DMS114 treated with DMSO at 0.1 percent for 48 hours (cell line): ENCODE data around the gene ARAP2.

Source experiments
- DNase-seq: peaks from one replicate; lab custom pipeline; 2025; ENCODE audit not compliant: unreplicated experiment; lab: John Stamatoyannopoulos, UW

ARAP2 gene

DNA sequence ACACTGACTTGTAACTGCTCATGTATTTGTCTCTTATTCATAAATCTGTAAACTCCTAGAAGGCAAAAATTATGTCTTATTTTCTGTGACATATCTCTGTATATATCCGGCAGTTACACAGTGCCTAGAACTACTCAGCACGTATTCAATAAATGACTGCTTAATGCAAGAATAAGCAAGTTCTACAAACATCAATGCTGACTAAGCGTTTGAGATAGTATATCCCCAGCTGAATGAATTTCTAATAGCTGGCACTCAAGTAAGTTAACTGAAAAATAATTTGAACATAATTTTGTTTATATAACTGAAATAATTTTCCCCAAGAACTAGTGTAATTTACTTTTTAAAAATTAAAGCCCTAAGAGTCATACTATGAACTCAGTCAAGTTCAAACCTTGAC, 113.7 kb downstream of the ARAP2 start:
- no peak for DNase-seq

DNA sequence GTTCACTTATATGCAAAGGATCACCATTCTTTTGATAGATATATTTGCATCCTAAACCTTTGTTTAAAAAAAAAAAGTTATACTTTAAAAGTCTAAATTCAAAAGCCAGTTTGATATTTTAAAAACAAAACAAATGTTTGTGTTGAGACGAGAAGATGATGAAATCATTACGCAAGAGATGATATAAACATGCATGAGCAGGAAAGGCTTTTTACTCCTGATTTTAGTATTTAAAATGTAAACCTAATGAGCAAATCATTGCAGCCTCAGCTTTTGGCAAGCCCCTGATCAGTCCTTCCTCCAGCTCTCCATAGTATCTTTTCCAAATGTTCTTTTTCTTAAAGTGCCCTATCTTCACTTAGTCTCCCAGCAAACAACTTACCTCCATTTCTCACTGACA, 115.6 kb downstream of the ARAP2 start:
- DNase-seq = no peak

- DNase-seq = no peak
Measured at GRCh38 chr4:36123906-36124305, 120.4 kb downstream of the ARAP2 start.

DNA sequence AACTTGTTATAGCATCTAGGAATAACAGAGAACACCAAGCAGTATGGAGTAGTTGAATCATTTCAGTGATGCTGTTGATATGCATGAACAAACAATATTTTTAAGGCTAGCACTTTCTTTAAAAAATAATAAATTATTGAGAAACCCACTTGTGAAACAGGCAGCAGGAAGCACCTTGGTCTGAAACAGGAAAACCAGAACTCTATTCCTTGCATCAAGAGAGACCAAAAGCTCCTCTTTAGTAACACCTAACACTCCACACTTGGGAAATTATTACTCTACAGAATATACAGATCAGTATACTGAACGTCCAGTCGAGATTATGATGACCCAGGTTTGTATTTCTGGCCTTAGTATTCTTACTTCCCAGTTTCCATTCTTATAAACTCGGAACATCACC, 129.0 kb downstream of the ARAP2 start:
- no peak for DNase-seq

DNA sequence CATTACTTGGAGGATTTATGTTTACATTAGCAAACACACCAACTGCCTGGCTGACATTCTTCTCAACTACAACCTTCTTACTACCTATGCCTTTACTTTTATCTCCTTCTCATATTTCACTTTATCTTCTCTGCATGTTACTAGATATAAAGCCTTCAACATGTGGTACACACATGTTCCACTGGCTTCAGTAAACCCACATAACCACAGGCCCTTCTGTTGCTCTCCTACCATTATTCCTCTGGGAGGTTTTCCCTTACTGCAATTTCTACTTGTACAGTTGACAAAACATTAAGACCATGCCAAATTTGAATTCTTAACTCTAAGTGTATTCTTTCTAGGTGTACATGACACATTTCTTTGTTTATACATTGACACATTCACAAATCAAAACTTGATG, 133.1 kb downstream of the ARAP2 start:
- no peak for DNase-seq

GRCh38 chr4:36099509-36099908, 144.8 kb downstream of the ARAP2 start:
- DNase-seq = no peak

DNA sequence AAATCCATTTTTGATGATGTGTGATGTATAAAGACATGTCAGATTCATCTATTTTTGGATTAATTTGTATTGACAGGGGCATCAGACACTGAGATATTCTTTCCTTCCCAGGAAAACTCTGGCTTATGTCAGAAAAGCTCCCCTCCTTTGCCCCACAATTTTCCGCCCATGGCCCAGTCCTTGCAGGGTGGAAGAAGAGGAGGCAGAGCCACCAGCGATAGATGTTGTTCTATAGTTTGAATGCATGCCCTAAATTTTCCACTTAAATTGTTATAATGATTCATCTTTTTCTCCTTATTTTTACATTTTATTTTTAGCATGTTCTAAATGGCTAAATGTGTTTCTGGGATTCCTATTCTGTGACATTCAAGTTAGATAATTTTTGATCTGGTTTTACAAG, 149.3 kb downstream of the ARAP2 start:
- DNase-seq = no peak

- DNase-seq = no peak
Measured at GRCh38 chr4:36091997-36092396, 152.3 kb downstream of the ARAP2 start.

DNA sequence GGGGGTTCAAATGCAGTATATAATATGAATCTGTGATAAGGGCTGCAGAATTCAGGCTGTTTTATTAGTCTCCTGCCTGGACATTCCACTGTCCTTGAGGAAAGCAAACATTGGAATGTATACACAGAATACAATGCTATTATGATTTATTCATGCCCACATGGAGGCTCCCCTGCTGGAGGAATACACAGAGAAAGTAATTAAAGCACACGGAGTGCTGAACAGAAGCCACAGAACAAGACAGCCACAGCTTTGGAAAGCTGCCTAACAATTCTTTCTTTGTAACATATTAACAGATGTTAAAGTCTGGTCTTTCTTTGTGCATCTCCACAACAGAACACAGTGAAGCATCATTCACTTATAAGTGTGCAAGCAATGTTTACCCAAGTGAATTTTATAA, 155.8 kb downstream of the ARAP2 start:
- no peak for DNase-seq

- no peak for DNase-seq
Measured at GRCh38 chr4:36086261-36086786, 158.0 kb downstream of the ARAP2 start.

DNA sequence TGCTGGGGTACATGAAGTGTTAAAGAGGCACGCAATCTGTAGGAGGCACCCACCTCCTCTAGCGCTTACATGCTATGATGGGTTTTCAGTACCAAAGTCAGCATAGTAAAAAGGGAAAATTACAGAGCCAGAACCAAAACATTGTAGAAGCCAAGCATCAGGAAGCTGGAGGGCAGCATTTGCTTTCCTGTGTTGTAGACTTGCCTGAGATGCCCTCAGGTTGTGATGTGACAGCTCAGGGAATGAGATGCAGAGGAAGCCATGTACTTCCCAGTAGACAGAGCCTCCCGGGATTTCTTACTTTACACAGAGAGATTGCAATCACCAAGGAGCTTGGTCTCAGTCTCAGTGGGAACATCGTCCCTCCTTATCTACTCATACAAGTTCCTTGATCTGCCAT, 161.5 kb downstream of the ARAP2 start:
- DNase-seq = no peak

- DNase-seq = no peak
Measured at GRCh38 chr4:36081185-36081584, 163.1 kb downstream of the ARAP2 start.

- DNase-seq = no peak
Measured at GRCh38 chr4:36079666-36080065, 164.6 kb downstream of the ARAP2 start.

DNA sequence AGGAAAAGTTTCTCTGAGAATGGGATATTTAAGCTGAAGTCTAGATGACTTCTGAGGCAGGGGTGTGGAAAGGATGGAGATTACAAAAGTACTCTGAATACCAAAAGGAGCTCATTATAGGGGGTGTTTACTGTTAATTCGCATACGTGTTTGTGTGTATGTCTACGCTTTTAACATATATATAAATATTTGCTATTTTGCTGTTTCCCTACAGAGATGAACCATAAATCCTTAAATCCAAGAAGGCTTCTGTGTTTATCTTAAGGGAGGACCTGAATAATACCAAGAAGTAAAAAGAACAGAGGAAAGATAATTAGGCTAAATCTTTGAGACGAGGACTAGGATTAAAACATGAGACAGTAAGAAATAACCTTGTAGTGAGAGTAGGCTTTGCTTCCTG, 166.0 kb downstream of the ARAP2 start:
- DNase-seq = no peak

- DNase-seq = no peak
Measured at GRCh38 chr4:36072529-36072928, 171.8 kb downstream of the ARAP2 start.

- DNase-seq = no peak
Measured at GRCh38 chr4:36067116-36067515, 177.2 kb downstream of the ARAP2 start.

DNA sequence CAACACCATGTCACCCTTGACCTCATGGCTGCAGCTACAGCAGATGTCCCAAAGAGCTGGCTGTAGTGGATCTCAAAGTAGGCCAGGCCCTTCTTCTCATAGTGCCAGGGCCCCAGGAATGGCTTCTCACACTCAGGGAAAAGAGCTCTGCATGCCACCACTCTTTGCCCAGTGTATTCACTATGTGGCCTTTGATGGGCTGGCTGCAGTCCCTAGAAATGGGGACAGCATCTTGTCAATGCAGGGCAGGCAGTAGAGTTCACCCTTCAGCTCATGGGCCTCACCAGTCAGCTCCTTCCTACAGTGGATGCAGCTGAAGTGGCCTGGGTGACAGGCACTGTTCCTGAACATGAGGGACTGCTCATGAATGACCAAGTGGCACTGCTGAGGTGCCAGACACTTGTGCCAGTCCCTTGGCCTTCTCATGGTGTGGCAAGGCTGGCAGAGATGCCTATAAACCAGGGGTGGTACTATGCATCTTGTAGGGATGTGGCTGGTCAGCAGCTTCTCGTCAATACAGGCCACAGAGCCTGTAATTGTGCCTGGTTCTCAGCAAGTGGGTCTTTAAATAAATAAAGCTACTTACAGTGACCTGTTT, 178.9 kb downstream of the ARAP2 start:
- DNase-seq = no peak

DNA sequence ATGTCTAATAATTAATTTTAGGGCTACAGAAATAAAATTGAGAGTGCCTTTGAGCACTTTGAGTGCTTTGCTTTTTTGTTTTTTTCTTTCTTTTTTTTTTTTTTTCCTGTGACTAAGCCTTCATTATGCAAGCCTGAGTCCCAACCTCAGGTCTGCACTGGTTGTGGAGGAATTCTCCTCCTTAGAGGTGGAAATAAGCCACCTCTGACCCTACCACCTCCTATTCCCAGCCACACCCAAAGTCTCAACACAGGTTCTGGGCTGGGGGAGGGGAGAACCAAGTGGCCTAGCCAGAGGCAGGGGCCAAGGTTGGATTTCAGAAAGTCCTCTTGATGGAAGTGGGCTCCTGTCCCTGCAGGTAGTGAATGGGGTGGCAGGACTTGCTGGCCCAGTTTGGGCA, 180.2 kb downstream of the ARAP2 start:
- DNase-seq = no peak

DNA sequence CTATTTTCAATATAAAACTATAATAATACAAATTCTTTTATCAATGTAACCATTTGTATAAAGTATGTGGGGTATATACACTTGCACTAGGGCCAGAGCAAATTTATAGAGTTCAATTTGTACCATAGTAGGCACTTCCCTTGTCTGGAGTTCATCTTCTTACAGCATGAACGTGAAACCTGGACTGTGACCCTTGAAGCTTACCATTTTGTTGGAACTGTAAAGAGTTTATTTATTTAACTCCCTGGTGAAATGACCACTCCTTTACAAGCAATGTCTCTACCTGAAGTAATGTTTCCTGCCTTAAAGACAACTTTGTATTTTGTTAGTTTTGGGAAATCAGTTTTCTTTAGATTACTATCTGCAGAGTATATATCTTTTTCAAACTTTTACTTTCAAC, 188.2 kb downstream of the ARAP2 start:
- DNase-seq = no peak

DNA sequence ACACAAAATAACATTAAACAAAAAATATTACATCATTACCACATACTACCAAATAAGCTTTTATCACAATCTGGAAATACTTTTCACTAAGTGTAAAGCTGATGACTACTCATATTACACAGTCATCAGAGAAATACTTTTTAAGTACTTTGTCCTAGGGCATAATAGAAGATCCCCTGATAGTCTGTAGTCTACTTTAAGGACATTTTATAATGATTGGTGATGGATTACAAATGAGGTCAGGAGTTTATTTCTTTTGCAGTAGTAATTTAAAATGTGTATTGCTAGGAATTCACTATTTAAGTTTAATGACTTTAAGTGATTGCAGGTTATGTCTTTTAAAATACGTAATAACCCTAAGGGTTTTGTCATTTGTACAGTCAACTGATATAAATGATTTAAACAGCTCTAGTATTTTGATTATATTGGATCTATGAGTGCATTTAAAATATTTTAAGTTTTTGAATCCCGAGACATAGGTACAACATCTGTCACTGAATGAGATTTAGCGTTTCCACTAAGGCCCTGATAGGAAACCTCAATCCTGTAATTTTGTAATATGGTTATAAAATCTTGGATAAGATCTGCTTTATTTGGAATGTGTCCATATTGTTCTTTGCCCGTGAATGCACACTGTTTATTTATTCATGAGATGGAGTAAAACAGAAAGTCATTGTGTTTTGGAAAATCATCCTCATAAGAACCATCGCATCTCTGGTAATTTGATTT, 189.5 kb downstream of the ARAP2 start:
- DNase-seq = no peak

GRCh38 chr4:36053930-36054329, 190.4 kb downstream of the ARAP2 start:
- DNase-seq = no peak

GRCh38 chr4:36051634-36052033, 192.7 kb downstream of the ARAP2 start:
- no peak for DNase-seq

DNA sequence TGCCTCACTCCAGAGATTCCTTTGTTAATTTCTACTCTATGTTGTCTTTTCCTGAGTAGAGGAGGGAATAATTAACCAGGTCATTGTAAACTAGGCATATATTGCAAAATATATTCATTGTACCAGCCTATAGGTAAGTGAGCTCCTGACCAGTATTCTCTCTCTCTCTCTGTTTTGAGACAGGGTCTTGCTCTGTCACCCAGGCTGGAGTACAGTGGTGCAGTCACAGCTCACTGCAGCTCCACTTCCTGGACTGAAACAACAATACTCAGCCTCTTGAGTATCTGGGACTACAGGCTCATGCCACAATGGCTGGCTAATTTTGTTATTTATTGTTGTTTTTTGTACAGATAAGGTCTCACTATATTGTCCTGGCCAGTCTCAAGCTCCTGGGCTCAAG, 198.3 kb downstream of the ARAP2 start:
- no peak for DNase-seq
